Tibial artery (tissue), 4 donors: Measurements from ENCODE around the gene SUV39H2.
A peak's percentile ranks its signal among the peaks of the same experiment; 100 is the strongest.

Experiments
- DNase-seq, 2 donors: peaks; one replicate each; pipeline ENCODE4 v3.0.0-alpha.2; 2019
- H3K27ac ChIP-seq, 2 donors: fragments of 200-600 bp; sonication (generic) in 1 of 2; 1 replicate in 1 of 2; 2 replicates in 1 of 2; pipeline ENCODE4 v1.5.1; 2018 to 2019; ENCODE audit warnings: mild to moderate bottlenecking in 1 of 2
- H3K27me3 ChIP-seq, 2 donors: fragments of 200-600 bp; sonication (generic) in 1 of 2; one replicate each; pipeline versions ENCODE4 v1.5.1 to v1.6.0; 2016 to 2019
- H3K36me3 ChIP-seq, 3 donors: fragments of 200-600 bp; sonication (generic) in 2 of 3; one replicate each; pipeline ENCODE4 v1.5.1; 2016 to 2019; ENCODE audit warnings: mild to moderate bottlenecking in 2 of 3
- H3K4me1 ChIP-seq, 4 donors: fragments of 200-600 bp; sonication (generic) in 2 of 4; 1 replicate in 3 of 4; 2 replicates in 1 of 4; pipeline ENCODE4 v1.5.1; 2016 to 2019
- H3K4me3 ChIP-seq, 2 donors: fragments of 200-600 bp; sonication (generic) in 1 of 2; 1 replicate in 1 of 2; 2 replicates in 1 of 2; pipeline ENCODE4 v1.5.1; 2018 to 2019; ENCODE audit warnings: mild to moderate bottlenecking in 2 of 2
- H3K9me3 ChIP-seq, 3 donors: fragments of 200-600 bp; sonication (generic) in 1 of 3; one replicate each; pipeline ENCODE4 v1.5.1; 2016 to 2019
- CTCF ChIP-seq, 2 experiments: fragments of 200-600 bp in 1 of 2; fragments of 450-650 bp in 1 of 2; IDR thresholded peaks; one replicate each; pipeline ENCODE4 v1.5.1; 2017 to 2019; ENCODE audit warnings: antibody characterized with exemption in 2 of 2, mild to moderate bottlenecking in 1 of 2, moderate library complexity in 1 of 2
- intact Hi-C: fragments of 100-400 bp; cut with DNase I; formaldehyde crosslinking; loops from one replicate; pipeline ENCODE4 v1.15.0; 2023; ENCODE audit warnings: low total_unique reads

SUV39H2 gene

GRCh38 chr10:14952851-14953423, 74.3 kb downstream of the SUV39H2 start:
- Histone ChIP-seq H3K27me3 (no peaks in the 10 kb centered on the region), H3K4me1 (peaks cover 0 to 27% (median 15%) of the 10 kb centered on the region in 4 donors), H3K36me3 (peaks cover 1 to 10% (median 8%) of the 10 kb centered on the region in 3 donors), H3K4me3 (peak overlapping the region; percentile 67 to 76), H3K27ac (peak overlapping the region; percentile 85 to 86), H3K9me3 (no peaks in the 10 kb centered on the region)
- no peak for DNase-seq
- TF ChIP-seq CTCF (IDR thresholded peaks at IDR 0.05): no peak
- intact Hi-C loops: loop anchor here (10.0 kb wide), 1 partner anchor 142 kb away; the partner anchor contains the start of gene RPP38

- DNase-seq: peak in 1 of 2 donors; percentile 50
- Histone ChIP-seq H3K27ac (peak overlapping the region; percentile 85 to 86), H3K4me3 (peak overlapping the region; percentile 67 to 76), H3K27me3 (no peaks in the 10 kb centered on the region), H3K36me3 (peaks cover 0 to 5% (median 2%) of the 10 kb centered on the region in 3 donors), H3K4me1 (peaks cover 0 to 27% (median 15%) of the 10 kb centered on the region in 4 donors), H3K9me3 (no peaks in the 10 kb centered on the region)
- no peak for TF ChIP-seq CTCF (IDR thresholded peaks at IDR 0.05)
- intact Hi-C loops: loop anchor here (10.0 kb wide), 1 partner anchor 141 kb away; the partner anchor contains the start of gene RPP38
Observed at GRCh38 chr10:14953424-14954000, 74.8 kb downstream of the SUV39H2 start.
